ENCODE measurements around the gene DPP6.
"Not testable (repeated sequence)": the region's sequence is repeated elsewhere in the genome, so short reads cannot be mapped to it uniquely, and the experiment has no call there.

GRCh38 chr7:154039466-154040165 lies 12.6 kb upstream of the DPP6 start:
- TF ChIP-seq, protein P1, sequence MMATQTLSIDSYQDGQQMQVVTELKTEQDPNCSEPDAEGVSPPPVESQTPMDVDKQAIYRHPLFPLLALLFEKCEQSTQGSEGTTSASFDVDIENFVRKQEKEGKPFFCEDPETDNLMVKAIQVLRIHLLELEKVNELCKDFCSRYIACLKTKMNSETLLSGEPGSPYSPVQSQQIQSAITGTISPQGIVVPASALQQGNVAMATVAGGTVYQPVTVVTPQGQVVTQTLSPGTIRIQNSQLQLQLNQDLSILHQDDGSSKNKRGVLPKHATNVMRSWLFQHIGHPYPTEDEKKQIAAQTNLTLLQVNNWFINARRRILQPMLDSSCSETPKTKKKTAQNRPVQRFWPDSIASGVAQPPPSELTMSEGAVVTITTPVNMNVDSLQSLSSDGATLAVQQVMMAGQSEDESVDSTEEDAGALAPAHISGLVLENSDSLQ (IDR thresholded peaks at IDR 0.05) = not testable (repeated sequence)
- not testable (repeated sequence) for TF ChIP-seq LEF1 (IDR thresholded peaks at IDR 0.05; ENCODE audit: borderline replicate concordance); ZNF384 (IDR thresholded peaks at IDR 0.05); BHLHE40 (IDR thresholded peaks at IDR 0.05; ENCODE audit: borderline replicate concordance); FOXM1 (IDR thresholded peaks at IDR 0.05; ENCODE audit: borderline replicate concordance); SUZ12 (IDR thresholded peaks at IDR 0.05); NFRKB (IDR thresholded peaks at IDR 0.05); FOXK2 (IDR thresholded peaks at IDR 0.05); CTBP1 (IDR thresholded peaks at IDR 0.05; ENCODE audit: borderline replicate concordance); TARDBP (IDR thresholded peaks at IDR 0.05); HDGF (IDR thresholded peaks at IDR 0.05; ENCODE audit: borderline replicate concordance); ELF4 (IDR thresholded peaks at IDR 0.05); SP1 (IDR thresholded peaks at IDR 0.05)

Data from HEK293T (cell line).